ENCODE data around the gene GPC6. TPM values are rescaled to one million over a fixed set of nuclear protein-coding genes. Genes with fewer than 3 reads are reported as not detected.

GPC6 gene
- total RNA-seq, 3 donors from 2014 or later (not counting 1 experiment from before 2014, with no cell fraction given), result not detected

DNA sequence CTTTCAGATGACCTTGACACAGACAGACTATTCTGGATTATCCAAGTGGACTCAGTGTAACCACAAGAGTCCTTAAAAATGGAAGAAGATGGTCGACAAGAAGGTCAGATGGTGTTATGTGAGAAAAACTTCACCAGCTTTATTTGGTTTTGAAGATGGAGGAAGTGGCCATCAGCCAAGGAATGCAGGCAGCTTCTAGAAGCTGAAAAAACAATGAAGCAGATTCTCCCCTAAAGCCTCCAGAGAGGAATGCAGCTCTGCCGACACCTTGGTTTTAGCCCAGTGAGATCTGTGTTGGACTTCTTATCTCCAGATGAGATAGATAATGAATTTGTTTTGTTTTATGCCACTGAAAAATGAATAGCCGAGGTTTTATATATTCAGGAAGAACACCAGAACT is 751.4 kb downstream of the GPC6 start:
- Mint-ChIP-seq H3K4me3 (no peak overlapping the region), H3K27ac (no peak overlapping the region), H3K9me3 (peaks cover 0 to 2% of the 10 kb centered on the region in 2 donors), H3K4me1 (no peaks in the 10 kb centered on the region), H3K36me3 (no peaks in the 10 kb centered on the region), H3K27me3 (ENCODE audit: low read depth in 2 of 2) (no peaks in the 10 kb centered on the region)
- no peaks in the 10 kb centered on the region for H3K36me3 ChIP-seq (ENCODE audit: control insufficient read depth, insufficient read depth, low read length)
- 85% methylated on average over 2 of the region's 3 CpGs for WGBS (ENCODE audit: insufficient coverage)
- no peaks in the 10 kb centered on the region for H3K4me1 ChIP-seq (ENCODE audit: control insufficient read depth, insufficient read depth, low read length)
- no peak for ATAC-seq
- TF ChIP-seq, protein P1, sequence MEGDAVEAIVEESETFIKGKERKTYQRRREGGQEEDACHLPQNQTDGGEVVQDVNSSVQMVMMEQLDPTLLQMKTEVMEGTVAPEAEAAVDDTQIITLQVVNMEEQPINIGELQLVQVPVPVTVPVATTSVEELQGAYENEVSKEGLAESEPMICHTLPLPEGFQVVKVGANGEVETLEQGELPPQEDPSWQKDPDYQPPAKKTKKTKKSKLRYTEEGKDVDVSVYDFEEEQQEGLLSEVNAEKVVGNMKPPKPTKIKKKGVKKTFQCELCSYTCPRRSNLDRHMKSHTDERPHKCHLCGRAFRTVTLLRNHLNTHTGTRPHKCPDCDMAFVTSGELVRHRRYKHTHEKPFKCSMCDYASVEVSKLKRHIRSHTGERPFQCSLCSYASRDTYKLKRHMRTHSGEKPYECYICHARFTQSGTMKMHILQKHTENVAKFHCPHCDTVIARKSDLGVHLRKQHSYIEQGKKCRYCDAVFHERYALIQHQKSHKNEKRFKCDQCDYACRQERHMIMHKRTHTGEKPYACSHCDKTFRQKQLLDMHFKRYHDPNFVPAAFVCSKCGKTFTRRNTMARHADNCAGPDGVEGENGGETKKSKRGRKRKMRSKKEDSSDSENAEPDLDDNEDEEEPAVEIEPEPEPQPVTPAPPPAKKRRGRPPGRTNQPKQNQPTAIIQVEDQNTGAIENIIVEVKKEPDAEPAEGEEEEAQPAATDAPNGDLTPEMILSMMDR (IDR thresholded peaks at IDR 0.05), result no peak
- intact Hi-C loops (cut with micrococcal nuclease), result no loop called here
- H3K27ac ChIP-seq (ENCODE audit: low read length), result no peak overlapping the region
- no peak overlapping the region for H3K4me3 ChIP-seq (ENCODE audit: low read length)
- H3K27me3 ChIP-seq (ENCODE audit: control insufficient read depth, insufficient read depth, low read length), result no peaks in the 10 kb centered on the region
- H3K9me3 ChIP-seq (ENCODE audit: control insufficient read depth, insufficient read depth, low read length), result no peaks in the 10 kb centered on the region
- no peak for DNase-seq

DNA sequence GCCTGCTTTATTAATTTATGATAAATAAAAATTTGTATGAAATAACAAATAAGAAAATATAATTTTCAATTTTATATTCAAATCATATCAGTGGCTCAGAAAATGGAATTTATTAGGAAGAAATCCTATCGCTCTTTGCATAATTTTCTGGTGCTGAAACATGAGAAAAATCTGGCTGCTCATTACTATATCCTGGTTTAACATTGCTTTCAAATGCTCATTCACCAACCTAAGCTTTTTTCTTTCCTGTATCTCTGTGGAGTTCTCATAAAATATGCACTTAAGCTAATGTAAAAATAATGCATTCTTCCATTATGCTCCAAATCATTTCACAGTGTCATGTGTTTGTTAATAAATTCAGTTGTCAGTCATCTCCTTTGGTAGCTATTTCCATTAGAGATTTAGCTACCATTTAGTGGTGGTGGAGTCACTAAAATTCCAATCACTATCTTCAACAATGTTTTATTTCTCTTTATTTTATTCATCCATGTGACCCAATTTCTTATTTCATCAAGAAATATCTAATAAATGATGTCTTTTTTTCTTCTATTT is 754.9 kb downstream of the GPC6 start:
- intact Hi-C loops (cut with micrococcal nuclease), result no loop called here
- Histone ChIP-seq H3K9me3 (ENCODE audit: control insufficient read depth, insufficient read depth, low read length) (no peaks in the 10 kb centered on the region), H3K27me3 (ENCODE audit: control insufficient read depth, insufficient read depth, low read length) (no peaks in the 10 kb centered on the region), H3K27ac (ENCODE audit: low read length) (no peak overlapping the region), H3K4me1 (ENCODE audit: control insufficient read depth, insufficient read depth, low read length) (no peaks in the 10 kb centered on the region), H3K4me3 (ENCODE audit: low read length) (no peak overlapping the region), H3K36me3 (ENCODE audit: control insufficient read depth, insufficient read depth, low read length) (no peaks in the 10 kb centered on the region)
- DNase-seq, result no peak
- Mint-ChIP-seq H3K27ac (no peak overlapping the region), H3K4me1 (no peaks in the 10 kb centered on the region), H3K4me3 (no peak overlapping the region), H3K9me3 (peaks cover 0 to 2% of the 10 kb centered on the region in 2 donors), H3K27me3 (ENCODE audit: low read depth in 2 of 2) (no peaks in the 10 kb centered on the region), H3K36me3 (no peaks in the 10 kb centered on the region)
- TF ChIP-seq, protein P1 (IDR thresholded peaks at IDR 0.05), result no peak
- WGBS (ENCODE audit: insufficient coverage), result 100% methylated on average over 1 of the region's 1 CpG
- ATAC-seq, result no peak

DNA sequence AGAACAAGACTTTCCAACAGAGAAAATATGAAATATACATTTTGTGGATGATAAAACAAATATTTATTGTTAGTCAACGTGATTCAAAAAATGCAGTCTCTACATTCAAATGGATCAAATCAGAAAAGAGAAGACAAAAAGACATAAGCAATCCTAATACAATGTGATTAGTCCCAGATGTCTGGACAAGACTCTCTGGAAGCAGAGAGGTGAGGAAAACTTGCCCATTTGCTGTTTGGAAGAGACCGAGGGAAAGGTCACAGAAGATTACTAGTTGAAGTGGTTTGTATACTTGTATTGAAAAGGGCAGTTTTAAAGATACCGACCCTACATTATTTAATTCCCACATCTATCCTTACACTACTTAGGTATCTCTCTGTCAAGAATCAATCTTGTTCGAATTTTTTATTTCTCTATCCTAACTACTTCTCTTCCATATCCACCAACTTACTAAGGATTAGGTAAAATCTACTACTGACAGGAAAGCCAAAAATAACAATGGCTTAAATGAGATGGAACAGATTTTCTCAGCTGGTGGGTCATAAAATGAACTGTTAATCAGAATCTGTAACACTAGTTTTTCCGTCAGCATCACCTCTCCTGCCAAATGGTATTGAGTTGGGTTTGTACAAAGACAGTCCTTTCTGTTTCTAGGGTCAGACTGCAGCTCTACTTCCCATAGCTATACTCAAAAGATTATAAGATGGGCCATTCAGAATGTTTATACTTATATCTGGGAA is 755.7 kb downstream of the GPC6 start:
- Mint-ChIP-seq H3K27me3 (ENCODE audit: low read depth in 2 of 2) (no peaks in the 10 kb centered on the region), H3K4me3 (no peak overlapping the region)

More for the DNA sequence above, 755.7 kb downstream of the GPC6 start:
- WGBS (ENCODE audit: insufficient coverage), result 85% methylated on average over 2 of the region's 5 CpGs
- H3K36me3 ChIP-seq (ENCODE audit: control insufficient read depth, insufficient read depth, low read length), result no peaks in the 10 kb centered on the region
- H3K4me1 ChIP-seq (ENCODE audit: control insufficient read depth, insufficient read depth, low read length), result no peaks in the 10 kb centered on the region
- Mint-ChIP-seq H3K4me1 (no peaks in the 10 kb centered on the region), H3K27ac (no peak overlapping the region), H3K9me3 (peaks cover 0 to 2% of the 10 kb centered on the region in 2 donors), H3K36me3 (no peaks in the 10 kb centered on the region)
- no peak overlapping the region for H3K27ac ChIP-seq (ENCODE audit: low read length)
- DNase-seq (no peak), ATAC-seq (no peak)
- no peak overlapping the region for H3K4me3 ChIP-seq (ENCODE audit: low read length)
- TF ChIP-seq, protein P1 (IDR thresholded peaks at IDR 0.05), result no peak
- intact Hi-C loops (cut with micrococcal nuclease), result no loop called here
- no peaks in the 10 kb centered on the region for H3K9me3 ChIP-seq (ENCODE audit: control insufficient read depth, insufficient read depth, low read length)
- H3K27me3 ChIP-seq (ENCODE audit: control insufficient read depth, insufficient read depth, low read length), result no peaks in the 10 kb centered on the region

Measured in natural killer cell (primary cell).